Psoas muscle (tissue), 8 donors: Measurements from ENCODE around the gene FAT2. TPM values are rescaled to one million over a fixed set of nuclear protein-coding genes. Genes with fewer than 3 reads are reported as not detected.

Source experiments
- ATAC-seq, 4 donors: fragments of 200-7000 bp; cut with Tn5 transposase; one replicate each; pipeline ENCODE4 v1.9.1; 2020; ENCODE audit warnings: moderate library complexity in 3 of 4, mild to moderate bottlenecking in 2 of 4
- DNase-seq, 2 donors: peaks; one replicate each; pipeline ENCODE4 v3.0.0-alpha.2; 2020
- H3K27ac ChIP-seq: fragments of 200-600 bp; one replicate; pipeline ENCODE4 v1.8.0; 2022
- H3K27me3 ChIP-seq, 3 donors: fragments of 200-600 bp in 1 of 3; one replicate each; pipeline versions ENCODE4 v1.6.1 to v1.8.0; 2013 to 2022; ENCODE audit warnings: low read length in 2 of 3, mild to moderate bottlenecking in 2 of 3, moderate library complexity in 1 of 3; ENCODE audit not compliant: insufficient read depth in 3 of 3
- H3K36me3 ChIP-seq, 2 donors: fragments of 200-600 bp in 1 of 2; one replicate each; pipeline versions ENCODE4 v1.6.1 to v1.8.0; 2013 to 2022; ENCODE audit warnings: low read depth in 1 of 2, mild to moderate bottlenecking in 1 of 2, moderate library complexity in 1 of 2; ENCODE audit not compliant: insufficient read depth in 1 of 2
- H3K4me1 ChIP-seq: fragments of 200-600 bp; one replicate; pipeline ENCODE4 v1.8.0; 2022
- H3K4me3 ChIP-seq: fragments of 200-600 bp; one replicate; pipeline ENCODE4 v1.8.0; 2022; ENCODE audit warnings: mild to moderate bottlenecking
- H3K9me3 ChIP-seq: fragments of 200-600 bp; one replicate; pipeline ENCODE4 v1.8.0; 2022
- WGBS, 3 donors: extraction: QIAGEN DNeasy Blood & Tissue Kit; methylation state at CpG; one replicate each; pipeline versions ENCODE4 v1.1.6 to v1.1.7; 2013; 5-methylcytosine and 5-hydroxymethylcytosine counted together
- intact Hi-C, 2 donors: fragments of 100-400 bp; cut with DNase I; formaldehyde crosslinking; loops; one replicate each; pipeline versions ENCODE4 v1.11.0 to v1.14.2; 2022
- long read RNA-seq, 2 donors: library from polyadenylated mRNA; unstranded; transcript quantifications; one replicate each; pipeline ENCODE4 v2.0.0, GENCODE V29; 2021
- polyA plus RNA-seq, 3 donors: library from polyadenylated mRNA; stranded (reverse); fragments of 200-250 nt; gene quantifications; one replicate each; pipeline ENCODE4 v1.2.3, GENCODE V29; 2013
- total RNA-seq, 4 donors: library from RNA; stranded (reverse); fragmentation: NEBNext Ultra II Directional in 2 of 4; extraction: Animal tissue kit (Norgen Biotek cat#: 25700) in 2 of 4; gene quantifications; one replicate each; pipeline versions ENCODE4 v1.2.1 to v1.2.4, GENCODE V29; 2021 to 2023
- TF ChIP-seq, protein P1 (sequence below): fragments of 200-600 bp; IDR thresholded peaks from one replicate; pipeline ENCODE4 v1.8.0; 2022; ENCODE audit warnings: antibody characterized with exemption
- donor health status: healthy with polysubstance abuse.
- donor health status: DM: no; HTN: no; CAD: no; lungs with moderate emphysema.
- donor health status: Bipolar disorder and iron deficiency.
- donor health status: healthy.
- donor health status: DM: yes; HTN: yes; CAD: no.
- donor health status: DM: no; HTN: no; CAD: no.
- donor health status: DM: no; HTN: no; CAD: no.
- donor health status: DM: yes; HTN: yes; CAD: no.

FAT2 gene, protein sequence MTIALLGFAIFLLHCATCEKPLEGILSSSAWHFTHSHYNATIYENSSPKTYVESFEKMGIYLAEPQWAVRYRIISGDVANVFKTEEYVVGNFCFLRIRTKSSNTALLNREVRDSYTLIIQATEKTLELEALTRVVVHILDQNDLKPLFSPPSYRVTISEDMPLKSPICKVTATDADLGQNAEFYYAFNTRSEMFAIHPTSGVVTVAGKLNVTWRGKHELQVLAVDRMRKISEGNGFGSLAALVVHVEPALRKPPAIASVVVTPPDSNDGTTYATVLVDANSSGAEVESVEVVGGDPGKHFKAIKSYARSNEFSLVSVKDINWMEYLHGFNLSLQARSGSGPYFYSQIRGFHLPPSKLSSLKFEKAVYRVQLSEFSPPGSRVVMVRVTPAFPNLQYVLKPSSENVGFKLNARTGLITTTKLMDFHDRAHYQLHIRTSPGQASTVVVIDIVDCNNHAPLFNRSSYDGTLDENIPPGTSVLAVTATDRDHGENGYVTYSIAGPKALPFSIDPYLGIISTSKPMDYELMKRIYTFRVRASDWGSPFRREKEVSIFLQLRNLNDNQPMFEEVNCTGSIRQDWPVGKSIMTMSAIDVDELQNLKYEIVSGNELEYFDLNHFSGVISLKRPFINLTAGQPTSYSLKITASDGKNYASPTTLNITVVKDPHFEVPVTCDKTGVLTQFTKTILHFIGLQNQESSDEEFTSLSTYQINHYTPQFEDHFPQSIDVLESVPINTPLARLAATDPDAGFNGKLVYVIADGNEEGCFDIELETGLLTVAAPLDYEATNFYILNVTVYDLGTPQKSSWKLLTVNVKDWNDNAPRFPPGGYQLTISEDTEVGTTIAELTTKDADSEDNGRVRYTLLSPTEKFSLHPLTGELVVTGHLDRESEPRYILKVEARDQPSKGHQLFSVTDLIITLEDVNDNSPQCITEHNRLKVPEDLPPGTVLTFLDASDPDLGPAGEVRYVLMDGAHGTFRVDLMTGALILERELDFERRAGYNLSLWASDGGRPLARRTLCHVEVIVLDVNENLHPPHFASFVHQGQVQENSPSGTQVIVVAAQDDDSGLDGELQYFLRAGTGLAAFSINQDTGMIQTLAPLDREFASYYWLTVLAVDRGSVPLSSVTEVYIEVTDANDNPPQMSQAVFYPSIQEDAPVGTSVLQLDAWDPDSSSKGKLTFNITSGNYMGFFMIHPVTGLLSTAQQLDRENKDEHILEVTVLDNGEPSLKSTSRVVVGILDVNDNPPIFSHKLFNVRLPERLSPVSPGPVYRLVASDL (N-terminal part only)
- under 1 TPM in 2 of 4 donors, not detected in 2; 0.02 TPM for total RNA-seq
- under 1 TPM in 2 of 3 donors, not detected in 1; 0.01 to 0.03 TPM for polyA plus RNA-seq
- long read RNA-seq, donor 1, result 0 reads
- long read RNA-seq, donor 2, partial matches to known transcripts, result 0 of 1 reads
- long read RNA-seq, donor 2, other reads (novel, unspliced or antisense), result 1 of 1 reads

DNA sequence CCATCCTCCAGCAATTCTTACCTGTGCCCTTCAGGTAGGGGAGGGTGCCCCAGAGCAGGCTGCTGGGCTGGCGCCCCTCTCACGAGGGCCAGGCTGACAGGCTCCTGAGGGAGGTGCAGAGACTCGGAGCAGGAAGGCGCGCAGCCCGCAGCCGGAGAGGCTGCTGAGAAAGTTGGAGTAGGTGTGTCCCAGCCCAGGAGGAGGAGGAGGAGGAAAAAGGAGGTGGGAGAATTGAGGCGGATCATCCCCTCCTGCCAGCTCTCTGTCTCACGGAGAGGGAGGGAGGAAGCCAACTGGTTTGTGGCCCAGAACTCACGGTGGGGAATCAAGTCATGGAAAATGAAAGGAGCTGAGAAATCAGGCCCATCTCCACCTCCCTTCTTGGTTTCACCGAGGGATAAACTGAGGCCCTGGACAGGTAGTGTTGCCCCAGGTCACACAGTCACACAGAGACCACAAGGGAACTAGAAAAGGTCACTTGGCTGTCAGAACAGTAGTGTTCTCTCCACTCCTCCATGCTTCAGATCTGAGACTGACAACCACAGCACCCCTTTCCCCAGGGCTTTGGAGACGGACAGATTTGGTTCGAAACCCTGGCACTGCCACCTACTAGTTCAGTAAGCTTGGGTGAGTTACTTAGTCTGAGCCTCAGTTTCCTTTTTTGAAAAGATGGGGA is at the start of gene FAT2:
FAT2 (minus strand) TSS at position 188 of the 676 bp plus-strand sequence. CDS start 22,400 bp downstream, outside the sequence.
- Histone ChIP-seq H3K4me1 (peaks cover 4% of the 10 kb centered on the region), H3K36me3 (no peaks in the 10 kb centered on the region), H3K4me3 (no peak within 1 kb of the TSS), H3K9me3 (no peaks in the 10 kb centered on the region), H3K27me3 (no peaks in the 10 kb centered on the region), H3K27ac (no peak within 1 kb of the TSS)
- TF ChIP-seq, protein P1, sequence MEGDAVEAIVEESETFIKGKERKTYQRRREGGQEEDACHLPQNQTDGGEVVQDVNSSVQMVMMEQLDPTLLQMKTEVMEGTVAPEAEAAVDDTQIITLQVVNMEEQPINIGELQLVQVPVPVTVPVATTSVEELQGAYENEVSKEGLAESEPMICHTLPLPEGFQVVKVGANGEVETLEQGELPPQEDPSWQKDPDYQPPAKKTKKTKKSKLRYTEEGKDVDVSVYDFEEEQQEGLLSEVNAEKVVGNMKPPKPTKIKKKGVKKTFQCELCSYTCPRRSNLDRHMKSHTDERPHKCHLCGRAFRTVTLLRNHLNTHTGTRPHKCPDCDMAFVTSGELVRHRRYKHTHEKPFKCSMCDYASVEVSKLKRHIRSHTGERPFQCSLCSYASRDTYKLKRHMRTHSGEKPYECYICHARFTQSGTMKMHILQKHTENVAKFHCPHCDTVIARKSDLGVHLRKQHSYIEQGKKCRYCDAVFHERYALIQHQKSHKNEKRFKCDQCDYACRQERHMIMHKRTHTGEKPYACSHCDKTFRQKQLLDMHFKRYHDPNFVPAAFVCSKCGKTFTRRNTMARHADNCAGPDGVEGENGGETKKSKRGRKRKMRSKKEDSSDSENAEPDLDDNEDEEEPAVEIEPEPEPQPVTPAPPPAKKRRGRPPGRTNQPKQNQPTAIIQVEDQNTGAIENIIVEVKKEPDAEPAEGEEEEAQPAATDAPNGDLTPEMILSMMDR, result no peak
- intact Hi-C loops, result no loop called here
- DNase-seq, result no peak
- no peak for ATAC-seq
- WGBS, 3 donors, result 64 to 76% (median 67%) methylated on average over 12 to 13 of the region's 13 CpGs

DNA sequence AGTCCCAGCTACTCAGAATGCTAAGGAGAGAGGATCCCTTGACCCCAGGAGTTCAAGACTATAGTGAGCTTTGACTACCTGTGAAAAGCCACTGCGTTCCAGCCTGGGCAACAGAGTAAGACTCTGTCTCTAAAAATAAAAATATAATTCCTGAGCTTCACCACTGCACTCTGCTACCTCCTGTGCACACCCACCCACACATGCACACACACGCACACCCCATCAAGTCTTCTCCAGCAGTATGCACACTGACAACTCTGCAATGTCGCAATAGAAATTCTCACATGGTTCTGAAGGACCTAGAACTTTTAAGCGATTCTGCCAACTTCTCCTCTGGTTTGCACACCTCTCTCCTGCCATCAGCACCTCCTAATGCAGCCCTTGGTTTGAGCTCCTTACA is 47.5 kb upstream of the FAT2 start:
- H3K27me3 ChIP-seq, result no peaks in the 10 kb centered on the region
- no peaks in the 10 kb centered on the region for H3K9me3 ChIP-seq
- intact Hi-C loops, result no loop called here
- WGBS, 3 donors, result 82 to 94% (median 85%) methylated on average over 4 of the region's 4 CpGs
- H3K27ac ChIP-seq, result no peak overlapping the region
- no peak overlapping the region for H3K4me3 ChIP-seq
- ATAC-seq (no peak), DNase-seq (no peak)
- H3K4me1 ChIP-seq, result no peaks in the 10 kb centered on the region
- no peaks in the 10 kb centered on the region for H3K36me3 ChIP-seq
- TF ChIP-seq, protein P1, result no peak

DNA sequence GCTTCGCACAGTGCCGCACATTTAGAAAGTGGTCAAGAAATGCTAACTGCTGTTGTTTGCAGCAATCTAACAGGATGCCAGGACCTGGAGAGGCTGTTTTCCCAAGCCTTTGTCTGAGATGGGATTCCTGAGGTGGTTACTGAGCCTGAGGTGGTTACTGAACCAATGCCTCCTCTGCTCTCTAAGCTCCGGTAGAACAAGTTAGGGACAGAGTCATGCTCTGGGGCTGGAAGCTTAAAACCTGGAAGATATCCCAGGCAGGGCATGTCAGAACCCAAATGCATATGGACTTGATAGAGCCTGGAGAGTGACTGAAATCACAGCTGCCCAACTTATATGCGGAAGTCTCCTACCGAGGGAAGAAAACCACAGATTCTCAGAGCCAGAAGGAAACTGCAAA is 46.5 kb upstream of the FAT2 start:
- 64 to 74% (median 71%) methylated on average over 5 of the region's 5 CpGs for WGBS, 3 donors
- TF ChIP-seq, protein P1, result no peak
- Histone ChIP-seq H3K27me3 (no peaks in the 10 kb centered on the region), H3K9me3 (no peaks in the 10 kb centered on the region), H3K27ac (no peak overlapping the region), H3K4me1 (no peaks in the 10 kb centered on the region), H3K36me3 (no peaks in the 10 kb centered on the region), H3K4me3 (no peak overlapping the region)
- intact Hi-C loops, result no loop called here
- DNase-seq, result no peak
- no peak for ATAC-seq

DNA sequence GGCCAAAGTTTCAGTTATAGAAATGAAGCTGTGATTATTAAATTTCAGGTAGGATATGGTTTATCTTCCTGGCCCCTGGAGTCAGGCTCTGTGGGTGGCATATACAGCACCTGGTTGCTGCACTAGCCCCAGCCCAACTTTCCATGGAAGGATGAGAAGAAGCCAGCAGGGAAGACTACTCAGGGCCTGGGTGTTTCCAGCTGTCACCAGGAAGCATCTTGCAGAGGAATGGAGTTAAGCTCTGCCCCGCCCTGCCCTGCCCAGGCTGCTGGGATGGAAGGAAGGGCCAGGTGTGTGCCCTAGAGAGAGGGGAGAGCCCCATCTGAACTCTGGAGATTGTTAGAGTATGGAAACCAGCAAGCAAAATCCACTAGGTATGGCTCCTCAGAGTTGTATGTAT is 42.8 kb upstream of the FAT2 start:
- no peak overlapping the region for H3K4me3 ChIP-seq
- 91 to 96% (median 95%) methylated on average over 1 of the region's 1 CpG for WGBS, 3 donors
- no peaks in the 10 kb centered on the region for H3K27me3 ChIP-seq
- H3K36me3 ChIP-seq, result no peaks in the 10 kb centered on the region
- intact Hi-C loops, result no loop called here
- no peaks in the 10 kb centered on the region for H3K9me3 ChIP-seq
- no peak for ATAC-seq
- H3K4me1 ChIP-seq, result no peaks in the 10 kb centered on the region
- no peak overlapping the region for H3K27ac ChIP-seq
- DNase-seq, result no peak
- TF ChIP-seq, protein P1, result no peak
